H54 (cell line): ENCODE measurements around the gene REN.
A peak's percentile ranks its signal among the peaks of the same experiment; 100 is the strongest.

Experiments used
- DNase-seq: peaks from one replicate; pipeline ENCODE4 v3.0.0; 2011; ENCODE audit warnings: low spot score, mixed read lengths; ENCODE audit not compliant: insufficient read length
- FAIRE-seq: peaks from 3 replicates; lab custom pipeline; 2011; peaks lifted over from hg19 to GRCh38; lab: Jason Lieb, UNC
- POLR2A ChIP-seq: IDR thresholded peaks from 2 replicates; pipeline ENCODE4 v1.6.1; 2011; ENCODE audit warnings: low read depth, mild to moderate bottlenecking, low read length

Gene REN

DNA sequence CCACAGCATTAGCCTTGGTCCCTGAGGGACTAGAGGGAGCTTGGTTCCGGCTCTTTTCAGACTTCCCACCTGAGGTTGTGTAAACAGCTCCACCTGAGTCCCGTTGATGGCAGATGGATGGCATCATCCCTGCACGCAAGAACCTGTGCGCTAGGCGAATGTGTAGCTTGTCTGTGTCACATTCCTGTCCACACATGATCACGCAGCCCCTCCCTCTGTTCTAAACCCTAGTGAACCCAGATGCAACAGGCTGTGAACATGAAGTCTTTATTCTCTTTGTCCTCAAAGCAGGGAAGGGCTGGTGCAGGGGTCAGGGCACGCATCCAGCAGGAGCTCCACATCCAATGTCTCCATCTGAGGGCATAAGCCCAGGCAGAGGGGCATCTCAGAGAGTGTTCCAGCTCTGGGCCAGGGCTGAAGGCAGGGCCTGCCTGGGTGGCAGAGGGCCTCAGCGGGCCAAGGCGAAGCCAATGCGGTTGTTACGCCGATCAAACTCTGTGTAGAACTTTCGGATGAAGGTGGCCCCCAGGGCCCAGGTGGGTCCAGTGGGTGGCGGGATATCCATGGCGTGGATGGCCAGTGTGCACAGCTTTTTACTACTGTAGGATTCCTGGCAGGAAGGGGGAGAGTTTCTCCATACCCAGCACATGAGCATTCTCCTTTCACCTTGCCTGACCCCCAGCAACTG is 11.4 kb downstream of the REN start:
- no peak for TF ChIP-seq POLR2A
- no peak for DNase-seq
- no peak for FAIRE-seq

DNA sequence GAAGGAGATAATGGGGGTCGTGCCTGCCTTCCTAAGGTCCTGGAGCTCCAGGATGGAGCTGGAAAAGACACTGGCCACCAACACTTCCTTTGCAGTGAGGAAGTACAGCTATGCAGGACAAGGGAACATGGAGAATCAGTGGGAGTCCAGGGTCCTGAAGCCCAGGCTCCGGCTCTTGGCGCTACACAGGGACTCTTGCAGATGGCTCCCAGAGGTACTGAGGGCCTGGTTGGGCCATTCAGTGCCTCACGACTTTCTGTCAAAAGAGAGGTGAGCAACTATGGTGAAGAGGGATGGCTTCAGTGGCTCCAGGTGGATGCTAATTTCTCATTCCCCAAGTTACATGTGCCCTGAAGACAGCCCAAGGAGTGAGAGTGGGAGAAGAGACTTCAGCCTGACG is 12.5 kb downstream of the REN start:
- FAIRE-seq (no peak), DNase-seq (no peak)
- no peak for TF ChIP-seq POLR2A

DNA sequence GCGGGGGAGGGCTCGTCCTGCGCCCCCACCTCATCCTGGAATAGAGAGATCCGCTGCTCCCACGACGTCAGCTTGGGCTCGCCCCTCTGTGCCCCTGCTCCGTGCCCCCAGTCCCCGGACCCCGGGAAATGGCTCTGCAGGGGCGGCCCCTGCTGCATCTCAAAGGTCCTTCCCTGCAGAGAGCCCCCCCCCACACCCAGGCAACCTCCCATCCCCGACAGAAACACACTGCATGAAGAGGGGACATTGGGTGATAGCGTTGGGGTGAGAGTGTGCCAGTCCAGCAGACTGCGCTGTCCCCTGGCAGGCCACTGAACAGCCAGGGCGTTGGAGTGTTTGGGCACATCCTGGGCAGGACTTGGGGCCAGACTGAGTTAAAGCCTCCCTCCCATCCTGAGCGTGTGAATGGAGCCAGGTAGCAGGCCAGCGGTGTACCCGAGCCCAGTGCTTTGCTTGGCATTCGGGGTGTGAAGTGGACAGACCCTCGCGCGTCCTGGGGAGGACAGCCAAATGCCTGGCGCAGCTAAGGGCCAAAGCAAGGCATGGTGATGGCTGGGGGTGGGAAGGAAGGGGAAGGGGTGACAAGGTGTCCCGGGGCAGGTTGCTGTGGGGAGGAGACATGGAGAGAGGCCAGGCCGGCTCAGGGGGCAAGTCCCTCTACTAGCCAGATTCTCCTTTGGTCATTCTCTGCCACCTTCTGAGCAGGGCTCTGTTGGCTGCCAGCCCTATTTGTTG is 13.7 kb downstream of the REN start:
- FAIRE-seq (no peak), DNase-seq (no peak)
- TF ChIP-seq POLR2A = peak; percentile 54

DNA sequence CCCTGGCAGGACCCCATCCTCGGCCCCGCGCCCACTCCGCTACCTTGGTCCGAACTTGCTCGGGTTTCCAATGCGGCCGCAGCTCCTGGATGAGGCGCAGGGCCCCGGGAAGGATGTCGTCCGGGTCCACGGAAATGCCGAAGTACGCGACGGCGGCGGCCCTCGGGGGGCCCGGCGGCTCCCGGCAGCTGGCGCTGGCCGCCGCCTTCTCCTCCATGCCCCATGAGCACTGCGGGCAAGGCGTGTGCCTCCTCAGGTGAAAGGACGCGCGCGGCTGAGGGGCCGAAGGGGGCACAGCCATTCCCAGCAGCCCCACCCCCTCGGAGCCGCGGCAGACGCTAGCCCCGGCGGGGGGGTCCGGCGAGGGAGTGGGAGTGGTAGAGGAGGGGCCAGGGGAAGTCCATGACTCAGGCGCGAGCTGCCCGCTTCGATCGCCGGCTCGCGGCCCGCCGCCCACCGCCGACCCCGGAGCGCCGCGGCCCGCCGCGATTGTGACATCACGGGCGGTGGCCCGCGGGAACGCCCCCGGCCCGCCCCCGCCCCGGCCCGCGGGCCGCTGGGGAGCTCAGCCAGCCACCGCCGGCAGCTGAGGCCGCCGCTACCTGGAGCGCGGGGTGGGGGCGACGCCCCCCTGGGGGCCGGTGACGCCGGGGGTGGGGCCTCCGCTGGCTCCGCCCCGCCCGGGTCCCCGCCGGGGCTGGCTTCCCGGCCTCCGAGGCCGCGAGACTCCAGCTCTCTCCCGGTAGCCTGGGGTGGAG is 14.4 kb downstream of the REN start, which contains the start of gene ETNK2:
Gene ETNK2, minus strand, starts transcription at position 493 of the 758 bp plus-strand sequence. Its CDS starts 192 bp downstream, at position 301.
- DNase-seq (peak; percentile 65), FAIRE-seq (no peak)
- no peak; the same call in 1 of the 2 replicates for TF ChIP-seq POLR2A

DNA sequence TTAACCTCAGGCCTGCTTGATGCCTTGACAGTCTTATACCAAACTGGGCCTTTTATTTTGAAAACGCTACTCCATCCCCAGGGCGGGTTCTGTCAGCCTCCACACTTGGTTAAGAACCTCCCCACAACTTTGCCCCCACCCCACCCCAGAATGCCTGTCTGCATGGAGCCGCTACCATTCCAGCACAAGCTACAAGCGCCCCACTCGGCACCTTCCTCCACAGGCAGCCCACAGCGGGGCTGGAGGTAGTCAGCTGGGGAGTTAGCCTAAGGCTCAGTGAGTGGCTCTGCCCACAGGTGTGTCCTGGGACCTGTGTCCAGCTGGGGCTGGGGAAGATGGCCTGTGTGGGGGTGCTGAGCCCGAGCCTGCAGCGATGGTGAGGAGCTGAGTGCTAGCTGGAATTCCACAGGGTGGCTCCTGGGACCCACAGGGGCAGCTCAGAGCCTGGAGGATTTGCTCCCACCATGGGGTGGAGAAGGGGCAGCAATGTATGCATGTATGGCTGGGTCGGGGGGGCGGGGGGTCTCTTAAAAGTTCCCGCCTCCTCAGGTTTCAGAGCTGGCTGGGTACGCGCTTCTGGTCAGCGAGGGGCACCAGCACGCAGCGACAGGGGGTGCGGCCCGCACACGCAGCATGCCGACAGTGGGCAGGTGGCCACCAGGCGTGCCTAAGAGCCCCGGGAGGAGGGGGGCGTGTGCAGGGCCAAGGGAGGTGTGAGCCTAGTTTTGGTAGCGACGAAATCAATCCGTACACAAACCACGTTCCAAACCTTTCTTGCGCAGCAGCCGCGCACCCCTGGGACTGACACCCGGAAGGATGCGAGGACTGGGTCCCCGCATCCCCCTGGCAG is 15.2 kb downstream of the REN start:
- no peak for DNase-seq
- no peak; the same call in 1 of the 2 replicates for TF ChIP-seq POLR2A
- FAIRE-seq = no peak

DNA sequence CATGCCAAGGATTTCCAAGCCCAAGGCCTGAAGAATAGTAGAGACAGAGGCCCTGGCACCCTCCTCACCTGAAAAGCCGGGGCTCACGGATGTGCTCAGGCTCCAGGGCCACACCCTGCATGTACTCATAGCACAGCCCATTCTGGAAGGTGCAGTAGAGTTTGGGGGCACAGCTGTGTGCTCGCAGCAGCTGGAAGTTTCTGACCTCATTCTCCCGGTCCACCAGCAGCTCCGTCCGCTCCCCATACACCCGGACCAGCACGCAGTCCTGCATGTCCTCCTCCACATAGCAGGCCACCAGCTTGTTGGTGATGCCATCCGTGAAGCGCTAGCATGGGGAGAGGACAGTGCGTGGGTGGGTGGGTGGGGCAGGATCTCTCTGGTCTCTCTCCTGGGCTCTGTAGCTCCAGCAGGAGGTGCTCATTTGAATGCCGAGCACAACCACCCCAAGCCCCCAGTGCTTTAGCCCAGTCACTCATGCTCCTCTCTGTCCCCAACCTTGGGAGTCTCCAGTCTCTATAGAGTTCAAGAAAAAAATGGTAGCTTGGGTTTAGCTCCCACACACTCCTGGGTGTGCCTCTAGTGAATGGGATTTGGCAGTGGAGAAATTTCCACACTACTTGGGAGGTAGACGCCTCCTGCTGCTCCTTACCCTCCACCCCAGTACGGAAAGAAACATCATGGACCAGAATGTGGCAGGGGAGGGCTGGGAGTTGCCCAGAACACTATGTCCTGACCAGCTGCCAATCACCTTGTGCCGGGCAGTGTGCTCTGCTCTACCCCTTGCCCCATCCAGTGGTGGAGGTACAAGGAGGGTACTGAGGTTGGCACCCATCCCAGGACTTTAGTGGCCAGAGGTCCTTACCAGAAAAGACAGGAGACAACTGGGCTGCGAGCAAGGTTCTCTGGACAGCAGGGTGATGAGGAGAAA is 16.2 kb downstream of the REN start:
- DNase-seq = no peak
- TF ChIP-seq POLR2A = no peak
- FAIRE-seq = no peak

DNA sequence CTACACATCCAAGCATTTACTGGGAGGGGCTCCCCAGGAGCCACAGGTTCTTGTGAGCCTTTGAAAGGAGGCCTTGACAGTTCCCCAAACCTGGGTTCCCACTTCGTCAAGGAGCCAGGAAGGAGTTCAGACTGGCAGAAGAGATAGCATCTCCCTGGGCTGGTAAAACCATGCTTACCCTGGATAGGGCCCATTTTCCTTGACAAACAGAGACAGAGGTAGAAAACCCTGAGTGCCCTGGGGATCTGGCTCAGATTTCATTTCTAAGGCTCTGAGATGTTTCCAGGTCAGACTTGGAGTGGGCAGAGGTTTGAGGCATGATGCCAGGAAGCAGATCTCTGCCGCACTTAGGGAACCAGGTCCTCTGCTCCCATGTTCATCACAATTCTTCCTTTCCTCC is 17.0 kb downstream of the REN start:
- no peak for TF ChIP-seq POLR2A
- FAIRE-seq = no peak
- DNase-seq = no peak

DNA sequence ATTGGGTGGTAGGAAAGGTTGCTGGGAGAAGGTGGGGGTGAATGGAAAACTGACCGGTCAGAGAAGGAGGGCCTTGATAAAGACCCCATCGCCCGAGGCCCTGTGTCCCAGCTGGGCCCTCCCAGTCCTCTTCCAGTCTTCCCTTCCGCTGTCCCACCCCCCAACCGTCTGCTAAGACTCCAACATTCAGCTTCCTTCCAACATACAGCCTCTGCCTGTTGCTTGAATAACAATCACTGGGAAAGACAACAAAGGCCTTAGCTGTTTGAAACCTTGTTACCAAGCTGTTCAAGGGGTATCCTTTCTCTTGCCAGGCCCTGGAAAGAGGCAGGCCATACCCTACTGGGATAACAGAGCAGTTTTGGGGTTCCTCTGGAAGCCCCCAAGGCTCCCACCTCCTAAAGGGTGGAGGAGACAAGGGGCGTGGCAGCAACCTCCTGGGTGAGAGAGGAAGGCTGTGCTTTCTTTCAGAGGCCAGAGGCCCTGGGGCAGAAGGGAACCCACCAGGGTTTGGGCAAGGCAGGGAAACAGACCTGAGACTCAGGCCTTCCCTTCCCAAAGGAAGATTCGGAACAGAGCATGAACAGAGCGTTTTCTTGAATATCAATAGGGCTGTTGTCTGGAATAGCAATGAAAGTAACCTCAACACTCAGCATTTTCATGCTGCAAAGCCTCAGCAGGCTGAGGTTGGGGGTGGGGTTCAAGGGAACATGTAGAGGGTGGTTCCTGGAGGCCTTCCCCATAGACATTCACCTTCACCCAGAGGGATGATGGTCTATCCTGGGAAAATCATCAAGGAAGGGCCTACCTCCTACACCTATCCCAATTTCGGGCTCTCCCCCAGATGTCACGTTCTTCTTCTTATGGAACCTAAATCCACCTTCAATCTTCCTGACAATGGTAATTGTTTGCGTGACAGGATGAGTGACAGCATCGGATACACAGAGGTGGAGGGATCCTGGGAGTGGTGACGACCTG is 18.4 kb downstream of the REN start:
- no peak for TF ChIP-seq POLR2A
- FAIRE-seq (no peak), DNase-seq (no peak)

DNA sequence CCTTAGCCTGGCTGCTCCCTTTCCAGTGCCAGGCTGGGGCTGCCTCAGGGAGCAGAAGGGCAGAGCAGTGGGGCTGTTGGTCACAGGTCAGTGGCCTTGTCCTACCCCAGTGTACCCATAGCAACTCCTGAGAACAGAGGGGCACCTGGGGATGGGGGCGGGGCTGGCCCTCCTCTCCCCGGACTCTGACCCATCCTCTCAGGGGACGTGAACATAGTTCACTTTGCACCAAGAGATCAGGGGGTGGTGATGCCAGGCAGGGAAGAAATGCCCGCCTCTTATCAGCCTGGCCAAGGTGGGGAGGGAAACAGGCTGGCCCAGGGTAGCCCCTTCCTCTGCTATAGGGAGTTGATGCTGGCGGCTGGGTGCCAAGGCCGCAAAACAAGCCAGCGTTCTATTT is 19.2 kb downstream of the REN start:
- no peak for FAIRE-seq
- DNase-seq = no peak
- no peak for TF ChIP-seq POLR2A

DNA sequence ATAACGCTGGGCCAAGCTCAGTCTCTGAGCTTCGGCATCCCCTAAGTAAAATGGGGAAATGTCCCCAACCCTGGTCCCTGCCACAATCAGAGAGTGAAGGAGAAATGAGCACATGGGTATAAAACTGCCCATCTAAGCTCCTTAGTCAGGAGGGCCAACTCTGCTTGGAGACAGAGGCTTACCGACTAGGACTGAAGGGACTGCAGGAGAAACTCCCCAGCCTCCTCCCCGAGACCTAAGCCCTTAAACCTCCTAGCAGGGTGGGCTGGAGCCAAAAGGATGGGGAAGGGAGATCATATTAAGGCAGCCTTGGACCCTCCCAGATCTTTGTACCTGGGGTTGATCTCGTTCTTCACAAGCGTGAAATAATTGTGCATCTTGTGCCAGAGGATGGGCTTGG is 19.8 kb downstream of the REN start:
- FAIRE-seq (no peak), DNase-seq (no peak)
- no peak for TF ChIP-seq POLR2A

DNA sequence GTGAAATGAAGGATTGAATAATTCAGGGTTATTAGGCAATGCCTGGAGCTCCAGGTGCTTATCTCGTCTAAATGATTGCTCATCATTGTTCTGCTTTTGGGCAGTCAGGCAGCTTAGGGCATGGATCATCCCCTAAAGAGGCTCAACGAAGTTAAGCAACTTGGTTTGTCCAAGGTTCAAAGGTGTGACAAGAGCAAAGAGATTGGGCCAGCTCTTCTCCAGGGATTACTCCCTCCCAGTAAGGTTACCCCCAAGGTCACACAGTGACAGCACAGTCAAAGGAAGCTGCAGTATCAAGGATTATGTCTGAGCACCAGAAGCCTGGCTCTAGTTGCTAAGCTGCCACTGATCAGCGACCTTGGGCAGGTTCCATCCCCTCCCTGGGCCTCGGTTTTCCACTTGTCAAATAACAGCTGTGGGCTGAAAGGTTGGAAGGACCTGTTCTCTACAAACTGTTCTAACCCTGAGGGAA is 21.1 kb downstream of the REN start:
- DNase-seq (no peak), FAIRE-seq (no peak)
- no peak for TF ChIP-seq POLR2A
